HCT116 (cell line): Measurements from ENCODE around the gene PIP5KL1. TPM values are rescaled to one million over a fixed set of nuclear protein-coding genes. Genes with fewer than 3 reads are reported as not detected.
A peak's percentile ranks its signal among the peaks of the same experiment; 100 is the strongest.

ENCODE experiments used
- ATAC-seq: fragments of 200-7000 bp; cut with Tn5 transposase; 2 replicates; pipeline ENCODE4 v1.9.1; 2020; ENCODE audit warnings: mild to moderate bottlenecking, moderate library complexity
- BruUV-seq: library from RNA; stranded (reverse); fragments of 400-500 nt; replicated peaks from 2 replicates; lab custom pipeline; 2021; lab: Mats Ljungman, UMichigan
- CTCF ChIA-PET: fragments of 300-600 bp; sonication (Branson Sonifier 250); formaldehyde crosslinking; loops from one replicate; lab custom pipeline; 2021; ENCODE audit warnings: antibody characterized with exemption; lab: Charles Lee
- POLR2A ChIA-PET: fragments of 300-600, 350-600 bp; sonication (Branson Sonifier 250); formaldehyde crosslinking; loops from one replicate; lab custom pipeline; 2021; ENCODE audit warnings: antibody characterized with exemption; lab: Charles Lee
- RAD21 ChIA-PET, 2 experiments: fragments of 300-600 bp; sonication (Branson Sonifier 250); formaldehyde crosslinking; loops; one replicate each; lab custom pipeline; 2023; ENCODE audit warnings: low total read pairs in 2 of 2; ENCODE audit not compliant: uncharacterized antibody in 2 of 2, unreplicated experiment in 2 of 2, low non-redundant PET in 1 of 2; lab: Charles Lee
- DNase-seq: peaks from one replicate; pipeline ENCODE4 v3.0.0-alpha.2; 2010; ENCODE audit warnings: low read depth, low spot score
- H2AFZ ChIP-seq: fragments of 200-600 bp; shearing (Covaris generic), sonication (generic); 2 replicates; pipeline ENCODE4 v1.6.1; 2017; ENCODE audit warnings: low read depth, mixed run types, mixed read lengths, antibody characterized with exemption, low read length; ENCODE audit not compliant: poor library complexity, severe bottlenecking
- H3K27ac ChIP-seq: 2 replicates; pipeline ENCODE4 v1.5.1; 2012; ENCODE audit warnings: low read depth, low read length
- H3K27me3 ChIP-seq: fragments of 200-600 bp; sonication (generic); 2 replicates; pipeline ENCODE4 v1.6.1; 2016; ENCODE audit warnings: mixed run types, low read length, mixed read lengths; ENCODE audit not compliant: insufficient read depth
- H3K36me3 ChIP-seq, 2 experiments: fragments of 200-500 bp in 1 of 2; fragments of 200-600 bp in 1 of 2; sonication (Bioruptor generic) in 1 of 2; sonication (generic) in 1 of 2; 2 replicates each; pipeline versions ENCODE4 v1.5.1 to v1.6.1; 2014 to 2016; ENCODE audit warnings: low read length in 2 of 2, inconsistent platforms in 1 of 2, mixed read lengths in 1 of 2, mixed run types in 1 of 2; ENCODE audit not compliant: insufficient read depth in 2 of 2, control insufficient read depth in 1 of 2
- H3K4me1 ChIP-seq, 2 experiments: fragments of 200-600 bp in 1 of 2; sonication (generic) in 1 of 2; 2 replicates each; pipeline versions ENCODE4 v1.5.1 to v1.6.1; 2012 to 2017; ENCODE audit warnings: low read length in 2 of 2, inconsistent platforms in 1 of 2, mild to moderate bottlenecking in 1 of 2, mixed read lengths in 1 of 2, mixed run types in 1 of 2, moderate library complexity in 1 of 2; ENCODE audit not compliant: insufficient read depth in 2 of 2, control insufficient read depth in 1 of 2
- H3K4me2 ChIP-seq: fragments of 200-600 bp; sonication (generic); 2 replicates; pipeline ENCODE4 v1.6.1; 2017; ENCODE audit warnings: mixed run types, low read length, mixed read lengths
- H3K4me3 ChIP-seq, 2 experiments: fragments of 200-600 bp in 1 of 2; sonication (generic) in 1 of 2; replicated peaks in 1 of 2; 2 replicates each; pipeline ENCODE4 v1.5.1; 2011 to 2016; ENCODE audit warnings: low read length in 2 of 2, control low read depth in 1 of 2, low read depth in 1 of 2, mild to moderate bottlenecking in 1 of 2, mixed read lengths in 1 of 2, mixed run types in 1 of 2
- H3K79me2 ChIP-seq: fragments of 200-600 bp; sonication (generic); 2 replicates; pipeline ENCODE4 v1.6.1; 2017; ENCODE audit warnings: mild to moderate bottlenecking, mixed run types, low read length, moderate library complexity, mixed read lengths; ENCODE audit not compliant: insufficient read depth
- H3K9ac ChIP-seq: fragments of 200-600 bp; sonication (generic); 2 replicates; pipeline ENCODE4 v1.6.1; 2016; ENCODE audit warnings: low read length, mixed read lengths
- H3K9me2 ChIP-seq: fragments of 200-600 bp; sonication (generic), shearing (Covaris generic); 2 replicates; pipeline ENCODE4 v1.6.1; 2017; ENCODE audit warnings: mixed run types, mild to moderate bottlenecking, moderate library complexity; ENCODE audit not compliant: insufficient read depth
- H3K9me3 ChIP-seq, 2 experiments: fragments of 200-500 bp in 1 of 2; fragments of 200-600 bp in 1 of 2; sonication (Bioruptor generic) in 1 of 2; sonication (generic) in 1 of 2; 2 replicates each; pipeline ENCODE4 v1.6.1; 2014 to 2017; ENCODE audit warnings: low read length in 2 of 2, mixed read lengths in 2 of 2, inconsistent platforms in 1 of 2, low read depth in 1 of 2, mild to moderate bottlenecking in 1 of 2, mixed run types in 1 of 2, moderate library complexity in 1 of 2; ENCODE audit not compliant: control insufficient read depth in 1 of 2, insufficient read depth in 1 of 2
- H4K20me1 ChIP-seq: fragments of 200-600 bp; sonication (generic), shearing (Covaris generic); 2 replicates; pipeline ENCODE4 v1.6.1; 2017; ENCODE audit warnings: mixed run types, mild to moderate bottlenecking, moderate library complexity; ENCODE audit not compliant: insufficient read depth
- ATF3 ChIP-seq: IDR thresholded peaks from 2 replicates; pipeline ENCODE4 v1.6.1; 2012
- CBX3 ChIP-seq: IDR thresholded peaks from 2 replicates; pipeline ENCODE4 v1.6.1; 2012; ENCODE audit warnings: low read depth
- CEBPB ChIP-seq: IDR thresholded peaks from 2 replicates; pipeline ENCODE4 v1.6.1; 2012; ENCODE audit warnings: low read depth
- CTCF ChIP-seq, 3 experiments: fragments of 200-600 bp in 1 of 3; sonication (generic) in 1 of 3; IDR thresholded peaks in 2 of 3; conservative IDR thresholded peaks in 1 of 3; 2 replicates each; pipeline ENCODE4 v1.5.1; 2012 to 2017; ENCODE audit warnings: low read depth in 2 of 3, low read length in 2 of 3, antibody characterized with exemption in 1 of 3, borderline replicate concordance in 1 of 3, control low read depth in 1 of 3, mild to moderate bottlenecking in 1 of 3, mixed read lengths in 1 of 3, mixed run types in 1 of 3, moderate library complexity in 1 of 3; ENCODE audit not compliant: insufficient read depth in 1 of 3
- ELF1 ChIP-seq: IDR thresholded peaks from 2 replicates; pipeline ENCODE4 v1.6.1; 2012; ENCODE audit warnings: low read depth, borderline replicate concordance
- EZH2 ChIP-seq: fragments of 200-600 bp; sonication (generic); IDR thresholded peaks from 2 replicates; pipeline ENCODE4 v1.6.1; 2017; ENCODE audit warnings: antibody characterized with exemption, mixed run types
- EZH2phosphoT487 ChIP-seq: fragments of 200-600 bp; IDR thresholded peaks from 2 replicates; pipeline ENCODE4 v1.6.1; 2018; ENCODE audit warnings: antibody characterized with exemption, borderline replicate concordance
- FOSL1 ChIP-seq: IDR thresholded peaks from 2 replicates; pipeline ENCODE4 v1.6.1; 2012; ENCODE audit warnings: low read depth
- JUND ChIP-seq: IDR thresholded peaks from 2 replicates; pipeline ENCODE4 v1.6.1; 2012
- POLR2A ChIP-seq: IDR thresholded peaks from 2 replicates; pipeline ENCODE4 v1.7.0; 2011; ENCODE audit warnings: borderline replicate concordance; ENCODE audit not compliant: insufficient read depth, insufficient read length; ENCODE audit errors: extremely low read depth
- POLR2AphosphoS5 ChIP-seq: IDR thresholded peaks from 2 replicates; pipeline ENCODE4 v1.6.1; 2011; ENCODE audit warnings: mild to moderate bottlenecking, low read depth, low read length, moderate library complexity
- RAD21 ChIP-seq: IDR thresholded peaks from 2 replicates; pipeline ENCODE4 v1.6.1; 2012; ENCODE audit warnings: low read depth, mild to moderate bottlenecking
- SIN3A ChIP-seq: IDR thresholded peaks from 2 replicates; pipeline ENCODE4 v1.6.1; 2012; ENCODE audit warnings: low read depth
- SRF ChIP-seq: IDR thresholded peaks from 2 replicates; pipeline ENCODE4 v1.6.1; 2012; ENCODE audit warnings: low read depth
- YY1 ChIP-seq: IDR thresholded peaks from 2 replicates; pipeline ENCODE4 v1.6.1; 2011; ENCODE audit warnings: low read length, low read depth, moderate library complexity, mild to moderate bottlenecking; ENCODE audit not compliant: insufficient replicate concordance; ENCODE audit errors: extremely low read depth
- ZBTB33 ChIP-seq: IDR thresholded peaks from 2 replicates; pipeline ENCODE4 v1.6.1; 2011; ENCODE audit warnings: mild to moderate bottlenecking, low read length, moderate library complexity; ENCODE audit not compliant: insufficient replicate concordance; ENCODE audit errors: extremely low read depth
- ZNF274 ChIP-seq: fragments of 200-500 bp; sonication (Bioruptor generic); IDR thresholded peaks from 2 replicates; pipeline ENCODE4 v1.6.1; 2014; ENCODE audit warnings: mild to moderate bottlenecking, low read depth, low read length, inconsistent platforms
- intact Hi-C: fragments of 100-400 bp; cut with micrococcal nuclease; formaldehyde crosslinking; loops from 2 replicates; pipeline ENCODE4 v1.10.0; 2022
- total RNA-seq: library from RNA; stranded (reverse); gene quantifications from one replicate; pipeline ENCODE4 v1.2.1, GENCODE V29; 2021; ENCODE audit not compliant: unreplicated experiment
- TF ChIP-seq, protein P1 (sequence below): IDR thresholded peaks from 2 replicates; pipeline ENCODE4 v1.6.1; 2012; ENCODE audit warnings: low read depth

PIP5KL1 gene
- total RNA-seq, 1 experiment from 2014 or later, result 37.6 TPM

GRCh38 chr9:127959841-127960409 is 29.3 kb upstream of the PIP5KL1 start:
- ChIA-PET RAD21 (no interaction called here), CTCF (no interaction called here)
- peaks cover 85% of the 10 kb centered on the region for H3K79me2 ChIP-seq

More at GRCh38 chr9:127959841-127960409, 29.3 kb upstream of the PIP5KL1 start:
- intact Hi-C loops, result no loop called here
- TF ChIP-seq YY1 (no peak), EZH2phosphoT487 (no peak), CEBPB (no peak), ATF3 (no peak), EZH2 (no peak), JUND (no peak), CBX3 (no peak), SRF (no peak), POLR2A (no peak), ZNF274 (no peak), POLR2AphosphoS5 (no peak), RAD21 (no peak), ELF1 (no peak), FOSL1 (no peak), ZBTB33 (no peak), SIN3A (no peak), CTCF (IDR thresholded peaks at IDR 0.05 in 2 of 3, conservative IDR thresholded peaks at IDR 0.05 in 1 of 3; ENCODE audit: borderline replicate concordance in 1 of 3, insufficient read depth in 1 of 3, low read depth in 2 of 3, low read length in 2 of 3) (no peak)
- TF ChIP-seq, protein P1, sequence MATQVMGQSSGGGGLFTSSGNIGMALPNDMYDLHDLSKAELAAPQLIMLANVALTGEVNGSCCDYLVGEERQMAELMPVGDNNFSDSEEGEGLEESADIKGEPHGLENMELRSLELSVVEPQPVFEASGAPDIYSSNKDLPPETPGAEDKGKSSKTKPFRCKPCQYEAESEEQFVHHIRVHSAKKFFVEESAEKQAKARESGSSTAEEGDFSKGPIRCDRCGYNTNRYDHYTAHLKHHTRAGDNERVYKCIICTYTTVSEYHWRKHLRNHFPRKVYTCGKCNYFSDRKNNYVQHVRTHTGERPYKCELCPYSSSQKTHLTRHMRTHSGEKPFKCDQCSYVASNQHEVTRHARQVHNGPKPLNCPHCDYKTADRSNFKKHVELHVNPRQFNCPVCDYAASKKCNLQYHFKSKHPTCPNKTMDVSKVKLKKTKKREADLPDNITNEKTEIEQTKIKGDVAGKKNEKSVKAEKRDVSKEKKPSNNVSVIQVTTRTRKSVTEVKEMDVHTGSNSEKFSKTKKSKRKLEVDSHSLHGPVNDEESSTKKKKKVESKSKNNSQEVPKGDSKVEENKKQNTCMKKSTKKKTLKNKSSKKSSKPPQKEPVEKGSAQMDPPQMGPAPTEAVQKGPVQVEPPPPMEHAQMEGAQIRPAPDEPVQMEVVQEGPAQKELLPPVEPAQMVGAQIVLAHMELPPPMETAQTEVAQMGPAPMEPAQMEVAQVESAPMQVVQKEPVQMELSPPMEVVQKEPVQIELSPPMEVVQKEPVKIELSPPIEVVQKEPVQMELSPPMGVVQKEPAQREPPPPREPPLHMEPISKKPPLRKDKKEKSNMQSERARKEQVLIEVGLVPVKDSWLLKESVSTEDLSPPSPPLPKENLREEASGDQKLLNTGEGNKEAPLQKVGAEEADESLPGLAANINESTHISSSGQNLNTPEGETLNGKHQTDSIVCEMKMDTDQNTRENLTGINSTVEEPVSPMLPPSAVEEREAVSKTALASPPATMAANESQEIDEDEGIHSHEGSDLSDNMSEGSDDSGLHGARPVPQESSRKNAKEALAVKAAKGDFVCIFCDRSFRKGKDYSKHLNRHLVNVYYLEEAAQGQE, result no peak
- no peak for ATAC-seq
- H3K9me2 ChIP-seq, result no peaks in the 10 kb centered on the region
- no peaks in the 10 kb centered on the region; a peak in 1 of 4 replicates for H3K9me3 ChIP-seq
- no peaks in the 10 kb centered on the region for H3K36me3 ChIP-seq
- peaks cover 65 to 77% of the 10 kb centered on the region in 2 experiments for H3K4me1 ChIP-seq
- no peak overlapping the region for H2AFZ ChIP-seq
- no peak overlapping the region for H3K4me3 ChIP-seq
- DNase-seq, result no peak
- H3K27ac ChIP-seq, result peak overlapping the region; percentile 10; the same call in 1 of the 2 replicates
- peaks cover 3% of the 10 kb centered on the region; the same call in 1 of the 2 replicates for H4K20me1 ChIP-seq
- peak overlapping the region; percentile 45 for H3K4me2 ChIP-seq
- BruUV-seq, result no TSS peak
- POLR2A ChIA-PET, result interaction anchor here (1.0 kb wide), 1 partner anchor 107 kb away, joined by 3 read pairs; the partner anchor contains the start of gene NAIF1
- 0 out of 2 replicates have a peak overlapping the region, but pooled peaks have one; percentile 26 for H3K9ac ChIP-seq
- H3K27me3 ChIP-seq, result no peaks in the 10 kb centered on the region
